ENCODE data around the gene PPP1CB. TPM values are rescaled to one million over a fixed set of nuclear protein-coding genes. Genes with fewer than 3 reads are reported as not detected.

The PPP1CB gene
- total RNA-seq, 1 donor from 2014 or later: 461 TPM

GRCh38 chr2:28754321-28754720 is 2.7 kb downstream of the PPP1CB start:
- Histone ChIP-seq H3K27ac (replicated peaks) (peak overlapping the region; percentile 100), H3K9me3 (replicated peaks) (no peaks in the 10 kb centered on the region)

DNA sequence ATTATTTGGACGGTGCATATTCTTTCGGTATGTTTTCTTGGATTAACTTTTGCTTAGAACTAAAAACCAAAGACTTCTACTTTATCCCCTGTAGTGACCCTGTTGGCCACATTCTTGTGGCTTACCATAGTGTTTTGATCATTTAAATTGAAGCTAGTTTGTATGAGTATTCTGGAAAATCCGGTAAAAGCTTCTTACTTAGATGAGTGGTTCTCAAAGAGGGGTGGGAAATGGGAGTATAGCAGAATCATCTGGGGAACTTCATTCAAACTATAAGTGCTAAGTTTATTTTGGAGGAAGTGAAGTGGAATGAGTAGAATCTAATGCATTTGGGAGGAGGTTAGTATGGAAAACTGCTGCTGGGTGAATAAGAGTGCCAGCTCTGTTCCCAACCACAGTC is 3.8 kb downstream of the PPP1CB start:
- Histone ChIP-seq H3K9me3 (replicated peaks) (no peaks in the 10 kb centered on the region), H3K4me1 (peaks cover 91% of the 10 kb centered on the region), H3K27ac (replicated peaks) (peak overlapping the region; percentile 100), H3K27me3 (ENCODE audit: low read depth) (no peaks in the 10 kb centered on the region), H3K36me3 (peaks cover 13% of the 10 kb centered on the region), H3K4me3 (peak overlapping the region; percentile 97)
- intact Hi-C loops (cut with micrococcal nuclease): loop anchor here (10.0 kb wide), 1 partner anchor 161 kb away; no protein-coding TSS in a partner anchor
- DNase-seq: no peak
- TF ChIP-seq CTCF (IDR thresholded peaks at IDR 0.05; ENCODE audit: borderline replicate concordance): no peak

More at GRCh38 chr2:28754321-28754720, 2.7 kb downstream of the PPP1CB start:
- intact Hi-C loops (cut with micrococcal nuclease): loop anchor here (10.0 kb wide), 1 partner anchor 160 kb away; no protein-coding TSS in a partner anchor
- Histone ChIP-seq H3K27me3 (ENCODE audit: low read depth) (no peaks in the 10 kb centered on the region), H3K4me1 (peaks cover 86% of the 10 kb centered on the region), H3K4me3 (peak overlapping the region; percentile 97), H3K36me3 (peaks cover 4% of the 10 kb centered on the region)
- TF ChIP-seq CTCF (IDR thresholded peaks at IDR 0.05; ENCODE audit: borderline replicate concordance): no peak
- DNase-seq: no peak

DNA sequence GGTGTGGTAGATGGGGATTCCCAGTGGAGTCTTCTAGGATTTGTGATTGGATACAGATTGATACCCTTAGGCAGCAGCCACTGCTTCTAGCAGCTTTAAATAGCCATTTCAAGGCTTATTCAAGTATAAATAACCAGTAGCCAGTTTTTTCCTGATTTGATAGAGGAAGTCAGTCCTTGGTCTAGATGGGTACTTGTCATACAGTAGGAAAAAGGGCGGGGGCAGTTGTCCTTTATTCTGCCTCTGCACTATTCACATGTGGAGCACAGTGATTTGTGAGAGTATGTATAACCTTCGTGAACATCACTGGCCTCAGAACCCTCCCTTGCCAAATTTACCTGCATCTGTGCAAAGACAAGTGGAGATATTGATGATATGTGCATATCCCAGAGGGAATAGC is 6.8 kb downstream of the PPP1CB start:
- Histone ChIP-seq H3K4me3 (no peak overlapping the region), H3K27me3 (ENCODE audit: low read depth) (no peaks in the 10 kb centered on the region), H3K9me3 (replicated peaks) (no peaks in the 10 kb centered on the region), H3K4me1 (peaks cover 98% of the 10 kb centered on the region), H3K27ac (replicated peaks) (peak overlapping the region; percentile 4), H3K36me3 (peaks cover 20% of the 10 kb centered on the region)
- intact Hi-C loops (cut with micrococcal nuclease): loop anchor here (10.0 kb wide), 1 partner anchor 164 kb away; no protein-coding TSS in a partner anchor
- DNase-seq: no peak
- TF ChIP-seq CTCF (IDR thresholded peaks at IDR 0.05; ENCODE audit: borderline replicate concordance): no peak

GRCh38 chr2:28761420-28761819 is 9.8 kb downstream of the PPP1CB start:
- no peak overlapping the region for H3K4me3 ChIP-seq
- TF ChIP-seq CTCF (IDR thresholded peaks at IDR 0.05; ENCODE audit: borderline replicate concordance): no peak
- no peak overlapping the region for H3K27ac ChIP-seq (replicated peaks)

GRCh38 chr2:28764909-28765711 is 13.5 kb downstream of the PPP1CB start:
- peaks cover 99% of the 10 kb centered on the region for H3K4me1 ChIP-seq
- peaks cover 11% of the 10 kb centered on the region for H3K36me3 ChIP-seq
- DNase-seq: no peak
- no peak for TF ChIP-seq CTCF (IDR thresholded peaks at IDR 0.05; ENCODE audit: borderline replicate concordance)
- intact Hi-C loops (cut with micrococcal nuclease): no loop called here
- no peak overlapping the region for H3K27ac ChIP-seq (replicated peaks)
- H3K27me3 ChIP-seq (ENCODE audit: low read depth): no peaks in the 10 kb centered on the region
- no peak overlapping the region for H3K4me3 ChIP-seq
- no peaks in the 10 kb centered on the region for H3K9me3 ChIP-seq (replicated peaks)

More at GRCh38 chr2:28761420-28761819, 9.8 kb downstream of the PPP1CB start:
- Histone ChIP-seq H3K4me1 (peaks cover 98% of the 10 kb centered on the region), H3K27me3 (ENCODE audit: low read depth) (no peaks in the 10 kb centered on the region), H3K36me3 (peaks cover 20% of the 10 kb centered on the region), H3K9me3 (replicated peaks) (no peaks in the 10 kb centered on the region)
- intact Hi-C loops (cut with micrococcal nuclease): no loop called here
- no peak for DNase-seq
